ENCODE data around the gene LAMC3.

Gene LAMC3

GRCh38 chr9:131085370-131086122 lies 76.6 kb downstream of the LAMC3 start:
- no peak for DNase-seq (ENCODE audit: low read depth in 2 of 2)
- no peak overlapping the region for H3K4me3 ChIP-seq (replicated peaks in 1 of 2; ENCODE audit: low read depth in 2 of 2, low read length in 2 of 2)
- TF ChIP-seq CTCF (IDR thresholded peaks at IDR 0.05; ENCODE audit: low read depth, low read length) = no peak

- H3K4me3 ChIP-seq (replicated peaks in 1 of 2; ENCODE audit: low read depth in 2 of 2, low read length in 2 of 2) = no peak overlapping the region
Observed at GRCh38 chr9:131087354-131087893, 78.5 kb downstream of the LAMC3 start.

GRCh38 chr9:131090025-131090787 lies 81.2 kb downstream of the LAMC3 start:
- no peak for DNase-seq (ENCODE audit: low read depth in 2 of 2)
- TF ChIP-seq CTCF (IDR thresholded peaks at IDR 0.05; ENCODE audit: low read depth, low read length) = no peak
- no peak overlapping the region for H3K4me3 ChIP-seq (replicated peaks in 1 of 2; ENCODE audit: low read depth in 2 of 2, low read length in 2 of 2)

More at GRCh38 chr9:131087354-131087893, 78.5 kb downstream of the LAMC3 start:
- no peak for TF ChIP-seq CTCF (IDR thresholded peaks at IDR 0.05; ENCODE audit: low read depth, low read length)
- no peak for DNase-seq (ENCODE audit: low read depth in 2 of 2)

- TF ChIP-seq CTCF (IDR thresholded peaks at IDR 0.05; ENCODE audit: low read depth, low read length) = no peak
- DNase-seq (ENCODE audit: low read depth in 2 of 2) = no peak
Observed at GRCh38 chr9:131091352-131091992, 82.5 kb downstream of the LAMC3 start.

GRCh38 chr9:131092030-131092429 lies 83.1 kb downstream of the LAMC3 start:
- no peak overlapping the region for H3K4me3 ChIP-seq (replicated peaks in 1 of 2; ENCODE audit: low read depth in 2 of 2, low read length in 2 of 2)
- TF ChIP-seq CTCF (IDR thresholded peaks at IDR 0.05; ENCODE audit: low read depth, low read length) = no peak
- DNase-seq (ENCODE audit: low read depth in 2 of 2) = no peak

More at GRCh38 chr9:131091352-131091992, 82.5 kb downstream of the LAMC3 start:
- no peak overlapping the region for H3K4me3 ChIP-seq (replicated peaks in 1 of 2; ENCODE audit: low read depth in 2 of 2, low read length in 2 of 2)

- no peak overlapping the region for H3K4me3 ChIP-seq (replicated peaks in 1 of 2; ENCODE audit: low read depth in 2 of 2, low read length in 2 of 2)
- TF ChIP-seq CTCF (IDR thresholded peaks at IDR 0.05; ENCODE audit: low read depth, low read length) = no peak
- DNase-seq (ENCODE audit: low read depth in 2 of 2) = no peak
Observed at GRCh38 chr9:131092548-131093440, 83.8 kb downstream of the LAMC3 start.

Data from cardiac fibroblast (primary cell).